GM18861 (cell line): ENCODE results near the gene HIF1AN.
"Not testable (repeated sequence)": the region's sequence is repeated elsewhere in the genome, so short reads cannot be mapped to it uniquely, and the experiment has no call there.

ENCODE experiments used
- ATAC-seq: cut with Tn5 transposase; IDR thresholded peaks from one replicate; pipeline ENCODE4 v1.9.1; 2021; ENCODE audit not compliant: unreplicated experiment

HIF1AN gene

GRCh38 chr10:100565206-100565985, 29.7 kb downstream of the HIF1AN start:
- ATAC-seq = no peak

GRCh38 chr10:100566561-100566960, 30.8 kb downstream of the HIF1AN start:
- no peak for ATAC-seq

GRCh38 chr10:100567249-100567648, 31.5 kb downstream of the HIF1AN start:
- no peak for ATAC-seq

- no peak for ATAC-seq
Observed at GRCh38 chr10:100567826-100568225, 32.1 kb downstream of the HIF1AN start.

- ATAC-seq = no peak
Observed at GRCh38 chr10:100568912-100569311, 33.2 kb downstream of the HIF1AN start.

- no peak for ATAC-seq
Observed at GRCh38 chr10:100569687-100570481, 34.1 kb downstream of the HIF1AN start.

GRCh38 chr10:100570506-100570905, 34.8 kb downstream of the HIF1AN start:
- no peak for ATAC-seq

GRCh38 chr10:100571084-100571856, 35.5 kb downstream of the HIF1AN start:
- ATAC-seq = no peak

GRCh38 chr10:100575146-100575545, 39.4 kb downstream of the HIF1AN start:
- ATAC-seq = not testable (repeated sequence)

GRCh38 chr10:100575585-100576281, 40.0 kb downstream of the HIF1AN start:
- no peak for ATAC-seq

- ATAC-seq = no peak
Observed at GRCh38 chr10:100576282-100576635, 40.5 kb downstream of the HIF1AN start.

GRCh38 chr10:100579261-100580090, 43.7 kb downstream of the HIF1AN start:
- no peak for ATAC-seq

- ATAC-seq = no peak
Observed at GRCh38 chr10:100586959-100587358, 51.2 kb downstream of the HIF1AN start.

- no peak for ATAC-seq
Observed at GRCh38 chr10:100598166-100598565, 62.4 kb downstream of the HIF1AN start.

- ATAC-seq = no peak
Observed at GRCh38 chr10:100600218-100600617, 64.5 kb downstream of the HIF1AN start.

- no peak for ATAC-seq
Observed at GRCh38 chr10:100607439-100607838, 71.7 kb downstream of the HIF1AN start.
